Measurements from ENCODE around the gene GTF2A1.

The GTF2A1 gene

DNA sequence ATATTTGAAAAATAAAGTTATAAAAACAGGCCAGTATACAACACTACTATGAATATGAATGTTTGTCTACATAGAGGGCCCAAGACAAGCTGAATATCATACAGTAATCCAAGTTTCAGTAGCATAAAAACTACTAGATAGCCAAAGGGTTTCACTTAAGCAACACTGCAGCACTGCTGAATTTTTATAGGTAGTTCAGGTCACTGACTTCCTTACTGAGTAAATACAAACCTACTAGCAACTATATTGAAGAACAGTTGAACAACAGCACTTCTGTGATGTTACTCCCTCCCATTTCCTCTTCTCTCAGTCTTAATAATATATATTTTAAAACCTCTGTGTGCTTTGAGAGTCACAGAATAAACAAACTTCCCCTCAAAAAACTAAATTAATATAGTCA lies 42.7 kb downstream of the GTF2A1 start:
- no peak for DNase-seq

DNA sequence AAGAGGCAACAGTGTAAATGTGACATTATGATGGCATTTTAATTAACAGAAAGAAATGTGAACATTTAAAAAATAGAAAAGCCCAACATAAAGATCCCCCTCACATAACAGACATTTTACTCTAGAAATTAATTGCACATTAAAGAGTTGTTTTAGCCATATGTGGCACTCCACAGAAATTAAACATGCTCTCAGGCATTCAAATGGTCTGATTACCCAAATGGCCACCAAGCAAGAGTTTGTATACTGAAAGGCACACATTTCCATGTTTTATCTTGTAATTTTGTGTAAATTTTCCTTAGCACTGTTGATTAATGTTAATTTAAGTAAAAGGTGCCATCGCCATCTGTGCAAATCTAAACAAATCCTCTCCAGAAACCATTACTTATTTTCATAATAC lies 43.5 kb downstream of the GTF2A1 start:
- DNase-seq = no peak

DNA sequence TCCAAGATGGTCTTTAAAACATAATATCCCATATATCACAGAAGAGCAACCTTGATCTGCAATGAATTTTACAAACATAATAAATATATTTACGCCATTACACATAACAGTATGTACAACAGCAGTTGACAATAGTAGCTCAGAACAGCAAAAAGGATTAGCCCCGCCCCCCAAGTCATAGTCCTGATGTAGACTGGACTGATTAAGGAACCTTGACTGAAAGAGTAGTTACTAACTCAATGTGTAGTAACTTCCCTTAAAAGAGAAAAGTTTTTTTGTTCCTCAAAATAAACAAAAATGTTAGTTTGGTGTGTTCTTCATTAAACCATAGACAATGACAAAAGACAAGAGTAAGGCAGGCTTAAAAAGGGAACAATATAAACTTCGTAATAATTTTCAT lies 44.5 kb downstream of the GTF2A1 start:
- DNase-seq = peak in 4 of 58 donors; percentile 2 to 33 (median 6)

DNA sequence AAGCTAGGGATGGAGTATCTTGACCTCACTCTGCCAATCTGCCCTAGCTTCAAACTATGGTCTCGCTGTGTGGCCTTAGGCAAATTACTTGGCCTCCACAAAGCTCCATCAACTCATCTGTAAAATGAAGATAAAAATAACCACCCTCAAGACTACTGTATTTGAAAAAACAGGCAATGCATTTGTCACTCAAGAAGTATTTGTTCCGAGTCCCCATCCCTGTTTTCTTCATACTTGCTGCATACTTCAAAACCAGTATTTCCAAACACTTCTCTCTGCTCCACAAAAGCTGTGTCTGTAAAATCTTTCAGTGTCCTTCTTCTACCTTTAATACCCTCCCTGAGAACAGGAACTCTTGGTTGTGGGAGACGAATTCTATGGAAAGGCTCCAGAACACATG lies 47.9 kb downstream of the GTF2A1 start:
- no peak for DNase-seq

DNA sequence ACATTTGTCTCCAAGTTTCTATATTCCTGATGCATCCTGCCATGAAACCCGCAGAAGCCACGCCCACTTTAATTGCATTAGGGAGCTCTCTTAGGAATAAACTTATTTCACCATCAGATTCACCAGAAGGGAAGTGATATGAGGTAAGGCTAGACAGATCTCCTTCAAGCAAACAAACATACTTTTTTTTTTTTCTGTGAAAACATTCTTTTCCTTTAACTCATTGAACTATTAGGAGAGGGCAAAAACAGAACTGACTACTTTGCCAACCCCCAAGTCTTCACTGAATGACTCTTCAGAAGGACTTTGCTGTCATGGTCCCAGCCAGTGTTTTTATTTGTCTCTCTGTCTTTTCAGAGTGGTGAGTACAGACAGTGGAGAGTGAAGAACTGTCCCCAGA lies 48.4 kb downstream of the GTF2A1 start:
- no peak for DNase-seq

DNA sequence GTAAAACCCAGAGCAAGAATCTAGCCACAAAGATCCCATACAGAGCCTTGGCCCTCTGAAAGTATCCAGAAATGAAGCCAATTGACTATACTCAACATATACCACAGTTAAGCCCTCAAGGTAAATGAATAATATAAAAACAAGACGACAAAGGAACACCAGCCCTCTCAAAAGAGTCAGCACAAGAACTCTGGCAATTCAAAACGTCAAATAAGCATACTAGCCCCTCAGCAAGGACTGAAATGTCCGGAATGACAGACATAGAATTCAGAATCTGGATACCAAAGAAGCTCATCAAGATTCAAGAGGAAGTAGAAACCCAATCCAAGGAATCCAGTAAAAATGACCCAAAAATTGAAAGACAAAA lies 49.9 kb downstream of the GTF2A1 start:
- DNase-seq = no peak

DNA sequence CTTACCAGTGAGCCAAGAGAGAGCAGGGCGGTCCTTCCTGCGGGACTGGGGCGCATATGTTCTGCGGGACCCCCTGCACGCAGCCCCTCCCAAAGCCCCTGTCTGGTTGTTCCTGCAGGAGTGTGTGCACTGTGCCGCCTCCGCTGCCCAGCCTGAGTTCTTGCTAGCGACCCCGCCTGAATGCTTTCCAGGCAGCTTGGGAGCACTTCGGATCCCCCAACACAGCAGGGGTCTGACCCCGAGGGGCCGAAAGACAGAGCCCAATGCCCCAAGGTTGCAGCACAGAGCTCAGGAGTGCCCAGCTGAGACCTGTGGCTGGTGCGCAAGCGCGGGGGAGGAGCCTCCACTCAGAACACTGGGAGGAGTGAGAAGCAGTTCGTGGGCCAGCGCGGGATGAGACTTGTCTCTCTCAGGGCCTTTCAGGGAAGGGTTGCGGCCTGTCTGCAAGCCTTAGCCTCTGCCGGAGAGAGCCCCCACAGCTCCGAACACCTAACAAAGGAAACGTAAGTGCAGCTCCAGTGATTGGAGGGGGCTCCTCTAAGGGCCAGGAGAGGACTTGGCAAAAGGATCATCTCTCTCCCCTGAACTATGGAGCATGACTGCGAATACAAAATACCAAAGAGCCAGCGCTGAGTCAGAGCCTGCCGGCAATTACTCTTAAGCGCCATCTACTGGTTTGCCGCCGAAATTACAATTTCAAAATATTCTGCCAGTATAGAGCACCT lies 50.5 kb downstream of the GTF2A1 start:
- DNase-seq = peak; percentile 75 to 97 (median 92)

DNA sequence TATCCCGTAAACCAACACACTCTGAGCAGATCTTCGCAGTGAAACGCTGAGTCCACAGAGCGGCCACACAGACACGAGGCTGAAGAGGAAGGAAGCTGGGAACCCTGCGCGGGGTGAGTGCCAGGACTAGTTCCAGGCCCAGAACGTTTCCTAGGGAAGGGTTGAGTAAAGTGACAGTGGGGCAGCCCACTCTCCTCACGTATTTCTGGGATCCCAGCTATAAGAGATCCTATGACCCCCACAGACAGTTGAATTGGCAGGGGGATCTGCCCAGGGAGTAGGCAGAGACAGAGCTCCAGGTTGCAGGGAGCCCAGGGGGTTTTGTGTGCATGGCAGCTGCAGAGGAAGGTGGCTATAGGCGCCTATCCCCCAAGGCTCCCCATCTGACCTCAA lies 51.1 kb downstream of the GTF2A1 start:
- DNase-seq = peak in 54 of 58 donors; percentile 21 to 81 (median 60)

DNA sequence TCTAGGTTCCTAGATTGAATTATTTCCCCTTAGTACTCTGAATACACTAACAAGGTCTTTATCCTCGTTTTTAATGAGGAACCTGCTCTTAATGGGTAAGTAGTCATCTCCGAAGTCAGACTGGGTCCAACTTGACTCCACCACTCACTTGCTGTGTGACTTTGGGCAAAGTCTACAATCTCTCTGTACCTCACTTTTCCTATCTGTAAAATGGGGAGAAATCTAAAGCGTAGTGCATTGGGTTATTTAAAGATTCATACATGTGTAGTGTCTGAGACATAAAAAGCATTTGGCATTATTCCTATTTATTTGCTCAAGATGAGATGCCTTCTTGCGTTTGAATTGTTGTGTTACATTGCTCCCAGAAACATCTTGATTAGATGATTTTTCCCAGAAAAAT lies 51.5 kb downstream of the GTF2A1 start:
- DNase-seq = no peak

DNA sequence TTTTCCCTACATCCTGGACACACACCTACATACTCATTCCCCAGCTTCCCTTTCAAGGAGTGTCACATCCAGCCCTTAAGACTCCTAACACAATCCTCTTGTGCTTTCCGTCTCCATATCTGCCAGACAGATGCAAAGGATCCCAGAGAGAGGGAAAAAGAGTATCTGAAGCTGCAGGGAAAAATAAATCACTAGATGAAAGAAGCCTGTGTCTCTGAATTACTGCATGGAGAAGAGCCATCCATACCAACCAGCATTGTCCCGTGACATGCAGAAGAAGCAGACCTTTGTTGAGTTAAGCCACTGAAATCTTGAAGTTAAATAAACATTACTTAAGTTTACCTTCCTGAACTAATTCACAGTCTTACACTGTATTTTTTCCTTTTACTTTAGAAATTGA lies 54.6 kb downstream of the GTF2A1 start:
- DNase-seq = peak in 1 of 58 donors; percentile 14

DNA sequence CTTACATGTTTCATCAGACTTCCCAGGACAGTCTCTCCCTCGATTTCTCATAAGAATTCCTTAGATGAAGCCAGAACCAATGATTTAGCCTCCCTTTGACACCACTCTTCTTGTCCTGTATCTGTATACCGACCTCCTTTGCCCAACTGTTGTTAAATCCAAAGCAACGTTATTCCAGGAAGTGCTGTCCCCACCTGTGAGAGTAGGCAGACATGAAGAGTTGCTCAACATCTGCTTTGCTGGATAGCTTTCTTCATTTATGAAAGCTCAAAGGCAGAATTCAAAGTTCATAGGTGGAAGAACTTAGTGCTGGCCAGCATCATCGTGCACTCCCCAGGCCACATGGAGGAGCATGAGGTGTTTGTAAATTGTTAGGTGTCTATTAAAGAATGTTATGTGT lies 55.6 kb downstream of the GTF2A1 start:
- no peak for DNase-seq

DNA sequence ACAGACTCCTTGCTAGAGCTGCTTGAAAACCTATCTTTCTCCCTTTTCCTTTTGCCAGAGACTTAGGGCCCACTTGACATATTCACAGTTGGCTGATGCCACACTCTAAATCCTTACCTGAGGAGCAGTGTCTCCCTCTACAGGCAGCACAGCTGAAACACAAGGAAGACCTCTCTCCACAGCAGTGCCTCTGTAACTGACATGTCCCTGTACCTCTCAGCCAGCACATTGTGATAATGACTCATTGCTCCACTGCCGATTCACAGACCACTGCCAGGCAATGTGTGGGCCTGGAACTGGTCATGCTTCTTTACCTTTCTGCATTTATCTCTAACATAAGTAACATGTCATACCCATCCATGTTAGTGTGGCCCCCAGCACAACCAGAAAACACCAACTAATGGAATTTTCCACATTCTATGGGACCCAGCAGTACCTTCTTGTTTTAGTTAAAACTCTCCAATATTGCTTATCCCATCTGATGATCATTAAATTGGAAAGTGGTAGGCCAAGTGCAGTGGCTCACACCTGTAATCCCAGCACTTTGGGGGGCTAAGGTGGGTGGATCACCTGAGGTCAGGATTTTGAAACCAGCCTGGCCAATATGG lies 56.5 kb downstream of the GTF2A1 start:
- DNase-seq = peak in 19 of 58 donors; percentile 1 to 28 (median 9)

DNA sequence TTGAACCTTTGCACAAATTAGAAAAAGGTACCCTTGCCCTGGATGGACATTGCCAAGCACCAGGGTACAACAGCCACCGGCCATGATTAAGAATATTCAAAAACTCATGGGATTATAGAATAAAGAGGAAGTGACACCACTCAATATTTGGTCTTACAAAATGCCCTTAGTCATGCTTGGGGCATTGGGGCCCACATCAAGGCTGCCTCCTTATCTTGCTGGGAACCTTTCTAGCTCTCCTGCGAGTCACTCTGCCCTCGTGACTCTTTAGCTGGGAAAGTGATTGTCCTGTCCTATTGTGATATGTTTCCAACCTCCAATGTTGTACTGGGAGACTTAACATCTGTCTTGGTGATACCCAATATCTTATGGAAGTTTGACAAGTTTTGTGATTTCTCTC lies 57.8 kb downstream of the GTF2A1 start:
- no peak for DNase-seq

DNA sequence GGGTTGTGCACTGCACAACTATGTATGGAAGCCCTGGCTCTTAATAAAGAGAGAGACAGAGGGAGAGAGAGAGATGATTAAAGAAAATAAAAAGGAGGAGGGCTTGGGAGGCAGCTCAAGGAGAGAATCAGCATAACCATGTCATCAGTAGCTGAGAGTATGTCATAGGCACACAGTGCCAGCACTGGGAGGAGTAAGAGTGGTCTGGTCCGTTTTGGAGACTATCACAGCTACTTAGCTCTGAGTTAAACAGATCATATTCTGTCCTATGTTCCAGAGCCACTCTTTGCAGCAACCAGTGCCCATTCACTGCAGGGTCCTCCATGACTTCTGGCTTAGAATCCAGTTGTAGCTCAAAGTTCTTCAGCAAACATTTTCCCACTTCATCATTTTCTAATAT lies 59.0 kb downstream of the GTF2A1 start:
- no peak for DNase-seq

DNA sequence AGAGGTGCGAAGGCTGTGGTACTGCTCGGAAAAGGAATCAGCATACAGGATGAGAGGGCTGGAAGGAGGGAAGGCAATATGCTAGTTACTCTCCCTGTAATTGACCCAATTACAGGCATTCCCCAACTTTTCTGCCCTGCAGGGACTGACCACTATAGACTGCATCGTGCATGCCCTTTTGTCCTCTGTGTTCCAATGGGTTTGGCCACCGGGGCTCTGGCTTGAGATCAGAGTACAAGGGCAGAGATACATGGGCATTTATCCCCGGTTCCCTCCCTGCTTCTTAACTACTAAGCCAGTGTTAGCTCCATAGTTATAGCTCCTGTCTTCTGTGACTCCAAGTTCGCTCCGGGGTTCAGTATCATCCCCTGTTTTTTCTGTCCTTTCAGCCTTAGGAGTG lies 59.7 kb downstream of the GTF2A1 start:
- DNase-seq = no peak

DNA sequence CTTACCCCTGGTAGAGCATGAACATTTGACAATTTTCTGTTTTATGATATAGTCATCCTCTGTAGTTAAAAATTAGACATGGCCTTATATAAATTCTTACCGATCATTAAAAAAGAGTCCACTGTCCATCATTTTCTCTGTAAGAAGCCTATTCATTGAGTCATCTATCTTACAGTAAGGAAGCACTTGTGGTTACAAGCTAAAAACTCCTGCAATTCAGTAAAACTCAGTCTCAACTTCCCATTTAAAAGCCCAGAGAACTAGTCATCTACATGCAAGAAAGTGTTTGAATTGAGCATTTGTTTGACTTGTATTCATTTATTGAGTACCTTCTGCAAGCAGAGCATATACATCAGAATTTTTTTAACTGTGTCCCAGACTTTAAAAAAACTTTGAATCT lies 63.3 kb downstream of the GTF2A1 start:
- no peak for DNase-seq

DNA sequence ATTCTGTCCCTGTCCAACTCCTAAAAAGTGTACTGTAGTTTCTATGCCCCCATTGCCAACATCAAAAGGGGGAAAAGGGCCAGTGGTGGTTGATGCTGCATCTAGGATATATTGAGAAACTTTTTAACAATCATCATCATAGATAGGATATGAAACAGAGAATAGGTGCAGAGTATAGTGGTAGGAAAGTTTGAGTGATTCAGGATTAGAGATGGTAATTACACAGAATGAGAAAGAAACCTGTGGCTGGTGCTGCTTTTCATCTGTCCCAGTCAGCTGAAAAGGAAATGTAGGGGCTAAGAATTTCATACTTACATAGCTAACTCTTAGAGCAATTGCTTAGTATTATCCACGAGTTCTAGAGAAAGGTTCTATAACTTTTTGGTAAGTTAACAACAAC lies 67.6 kb downstream of the GTF2A1 start:
- DNase-seq = no peak

DNA sequence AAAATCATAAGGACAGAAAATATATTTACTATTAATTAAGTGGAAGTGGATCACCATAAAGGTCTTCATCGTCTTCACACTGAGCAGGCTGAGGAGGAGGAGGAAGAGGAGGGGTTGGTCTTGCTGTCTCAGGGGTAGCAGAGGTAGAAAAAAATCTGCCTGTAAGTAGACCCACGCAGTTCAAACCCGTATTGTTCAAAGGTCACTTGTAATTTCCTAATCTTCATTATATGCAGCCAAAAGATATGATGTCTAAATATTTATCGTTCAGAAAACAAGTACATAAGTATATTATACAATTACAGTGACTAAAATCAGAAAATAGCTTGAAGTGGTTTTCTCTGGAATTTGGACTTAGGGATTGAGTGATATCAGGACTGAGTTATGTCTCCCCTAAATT lies 72.1 kb downstream of the GTF2A1 start:
- DNase-seq = no peak

DNA sequence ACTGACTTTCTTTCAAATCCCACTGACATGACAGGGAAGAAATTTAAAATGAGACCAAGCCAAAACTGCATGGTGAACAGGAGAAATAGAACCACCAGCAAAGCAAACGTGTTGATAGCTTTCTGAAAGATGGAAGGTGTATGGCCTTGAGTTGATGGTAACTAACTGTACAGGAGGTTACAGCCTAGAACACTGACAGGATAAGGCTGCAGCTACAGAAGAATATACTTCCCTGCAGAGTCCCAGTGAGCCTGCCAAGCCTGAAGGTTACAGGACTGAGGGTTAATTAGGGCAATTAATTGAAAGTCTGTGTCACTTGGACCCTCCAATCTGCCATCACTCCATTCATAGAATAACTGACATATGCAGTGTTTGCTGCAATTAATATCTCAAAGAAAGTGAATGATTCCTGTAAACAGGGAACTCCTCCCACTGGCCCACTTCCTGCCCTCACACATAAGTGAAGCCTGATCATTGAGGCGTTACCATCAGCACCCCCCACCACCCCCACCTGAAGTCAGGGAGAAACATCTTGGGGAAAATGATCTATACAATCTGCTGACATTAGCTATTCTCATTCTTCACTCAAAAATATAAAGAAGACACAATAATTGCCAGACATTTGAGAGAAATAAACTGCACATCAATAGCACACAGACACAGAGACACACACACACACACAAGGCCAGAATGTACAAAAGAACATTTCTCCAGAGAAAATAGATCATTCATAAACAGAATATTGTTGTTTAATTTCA lies 73.4 kb downstream of the GTF2A1 start:
- no peak for DNase-seq

DNA sequence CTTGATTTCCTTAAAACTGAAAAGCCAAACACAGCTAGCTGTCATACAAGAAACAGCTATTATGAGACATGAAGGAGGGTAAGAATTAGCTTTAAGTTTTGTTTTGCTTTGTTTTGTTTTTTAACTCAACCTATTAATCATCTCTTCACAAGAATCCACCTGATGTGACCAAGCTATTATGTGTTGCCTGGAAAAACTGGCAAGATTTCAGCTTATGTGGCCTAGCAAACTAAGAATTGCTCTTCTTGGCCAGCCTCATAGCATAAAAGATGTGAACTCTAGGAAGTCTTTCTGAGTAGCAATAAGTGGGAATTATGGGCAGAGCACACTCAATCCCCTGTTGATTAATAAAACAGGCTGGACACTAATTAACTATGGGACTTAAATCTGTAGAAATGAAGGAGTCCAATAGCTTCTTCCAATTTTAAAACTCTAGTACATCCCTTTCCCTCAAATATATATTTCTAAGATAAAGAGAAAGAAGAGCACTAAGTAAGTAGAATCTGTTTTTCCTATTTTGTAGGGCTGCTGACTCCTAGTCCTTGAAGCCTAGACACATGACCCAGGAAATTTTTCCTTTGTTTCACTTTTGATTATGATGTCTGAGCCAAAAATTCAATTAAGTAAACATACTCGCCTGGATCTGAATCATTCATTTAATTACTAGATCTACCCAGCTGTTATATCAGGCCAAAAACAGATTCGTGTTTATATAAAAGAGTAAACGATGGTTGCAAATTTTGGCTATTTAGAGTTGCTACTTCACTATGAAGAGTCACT lies 75.7 kb downstream of the GTF2A1 start:
- no peak for DNase-seq

DNA sequence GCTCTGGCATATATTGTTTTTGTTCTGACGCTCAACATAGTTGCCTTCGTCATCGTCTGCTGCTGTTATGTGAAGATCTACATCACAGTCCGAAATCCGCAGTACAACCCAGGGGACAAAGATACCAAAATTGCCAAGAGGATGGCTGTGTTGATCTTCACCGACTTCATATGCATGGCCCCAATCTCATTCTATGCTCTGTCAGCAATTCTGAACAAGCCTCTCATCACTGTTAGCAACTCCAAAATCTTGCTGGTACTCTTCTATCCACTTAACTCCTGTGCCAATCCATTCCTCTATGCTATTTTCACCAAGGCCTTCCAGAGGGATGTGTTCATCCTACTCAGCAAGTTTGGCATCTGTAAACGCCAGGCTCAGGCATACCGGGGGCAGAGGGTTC lies 77.0 kb downstream of the GTF2A1 start:
- no peak for DNase-seq

DNA sequence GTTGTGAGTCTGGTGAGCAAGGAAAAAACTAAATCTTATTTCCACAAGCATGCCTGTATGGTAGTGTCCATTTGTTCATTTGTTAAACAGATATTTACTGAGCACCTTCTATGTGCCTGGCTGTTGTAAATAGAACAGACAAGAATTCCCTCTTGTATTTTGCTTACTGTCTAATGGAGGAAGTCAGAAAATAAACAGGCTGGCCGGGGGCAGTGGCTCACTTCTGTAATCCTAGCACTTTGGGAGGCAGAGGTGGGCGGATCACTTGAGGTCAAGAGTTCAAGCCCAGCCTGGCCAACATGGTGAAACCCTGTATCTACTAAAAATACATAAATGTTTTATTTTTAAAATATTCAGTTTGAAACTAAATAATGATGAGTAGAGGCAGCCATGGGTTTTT lies 79.3 kb downstream of the GTF2A1 start:
- DNase-seq = no peak

All from anterior cingulate cortex (tissue), 58 donors.